Measurements from ENCODE around the gene CDC42SE2.

- TF ChIP-seq, protein P1, sequence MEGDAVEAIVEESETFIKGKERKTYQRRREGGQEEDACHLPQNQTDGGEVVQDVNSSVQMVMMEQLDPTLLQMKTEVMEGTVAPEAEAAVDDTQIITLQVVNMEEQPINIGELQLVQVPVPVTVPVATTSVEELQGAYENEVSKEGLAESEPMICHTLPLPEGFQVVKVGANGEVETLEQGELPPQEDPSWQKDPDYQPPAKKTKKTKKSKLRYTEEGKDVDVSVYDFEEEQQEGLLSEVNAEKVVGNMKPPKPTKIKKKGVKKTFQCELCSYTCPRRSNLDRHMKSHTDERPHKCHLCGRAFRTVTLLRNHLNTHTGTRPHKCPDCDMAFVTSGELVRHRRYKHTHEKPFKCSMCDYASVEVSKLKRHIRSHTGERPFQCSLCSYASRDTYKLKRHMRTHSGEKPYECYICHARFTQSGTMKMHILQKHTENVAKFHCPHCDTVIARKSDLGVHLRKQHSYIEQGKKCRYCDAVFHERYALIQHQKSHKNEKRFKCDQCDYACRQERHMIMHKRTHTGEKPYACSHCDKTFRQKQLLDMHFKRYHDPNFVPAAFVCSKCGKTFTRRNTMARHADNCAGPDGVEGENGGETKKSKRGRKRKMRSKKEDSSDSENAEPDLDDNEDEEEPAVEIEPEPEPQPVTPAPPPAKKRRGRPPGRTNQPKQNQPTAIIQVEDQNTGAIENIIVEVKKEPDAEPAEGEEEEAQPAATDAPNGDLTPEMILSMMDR (IDR thresholded peaks at IDR 0.05 in 8 of 11, conservative IDR thresholded peaks at IDR 0.05 in 3 of 11) = no peak
- TF ChIP-seq POLR2AphosphoS5 (IDR thresholded peaks at IDR 0.05) = peak in 1 of 3 donors; percentile 24
Observed at GRCh38 chr5:131413605-131414559, 150.0 kb downstream of the CDC42SE2 start.

Data from spleen (tissue), 7 donors.